ENCODE measurements around the gene CEP78.

DNA sequence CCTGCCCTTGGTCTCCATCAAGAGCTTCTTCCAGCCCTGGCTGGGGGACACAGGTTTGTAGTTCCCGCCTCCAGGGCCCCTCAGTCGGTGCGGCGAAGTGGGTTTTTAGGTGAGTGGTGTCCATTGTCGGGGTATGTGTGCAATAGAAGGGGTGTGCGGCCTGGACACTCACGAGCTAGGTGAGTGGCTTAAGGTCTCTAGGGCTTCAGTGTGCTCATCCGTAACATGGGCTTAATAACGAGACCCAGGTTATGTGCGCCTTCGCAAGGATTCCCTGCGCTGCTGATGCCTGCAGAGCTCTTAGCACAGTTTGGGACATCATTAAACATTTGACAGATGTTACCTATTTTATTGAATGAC lies 656 bp downstream of the CEP78 start:
- TF ChIP-seq, protein P1, sequence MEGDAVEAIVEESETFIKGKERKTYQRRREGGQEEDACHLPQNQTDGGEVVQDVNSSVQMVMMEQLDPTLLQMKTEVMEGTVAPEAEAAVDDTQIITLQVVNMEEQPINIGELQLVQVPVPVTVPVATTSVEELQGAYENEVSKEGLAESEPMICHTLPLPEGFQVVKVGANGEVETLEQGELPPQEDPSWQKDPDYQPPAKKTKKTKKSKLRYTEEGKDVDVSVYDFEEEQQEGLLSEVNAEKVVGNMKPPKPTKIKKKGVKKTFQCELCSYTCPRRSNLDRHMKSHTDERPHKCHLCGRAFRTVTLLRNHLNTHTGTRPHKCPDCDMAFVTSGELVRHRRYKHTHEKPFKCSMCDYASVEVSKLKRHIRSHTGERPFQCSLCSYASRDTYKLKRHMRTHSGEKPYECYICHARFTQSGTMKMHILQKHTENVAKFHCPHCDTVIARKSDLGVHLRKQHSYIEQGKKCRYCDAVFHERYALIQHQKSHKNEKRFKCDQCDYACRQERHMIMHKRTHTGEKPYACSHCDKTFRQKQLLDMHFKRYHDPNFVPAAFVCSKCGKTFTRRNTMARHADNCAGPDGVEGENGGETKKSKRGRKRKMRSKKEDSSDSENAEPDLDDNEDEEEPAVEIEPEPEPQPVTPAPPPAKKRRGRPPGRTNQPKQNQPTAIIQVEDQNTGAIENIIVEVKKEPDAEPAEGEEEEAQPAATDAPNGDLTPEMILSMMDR (IDR thresholded peaks at IDR 0.05 in 8 of 11, conservative IDR thresholded peaks at IDR 0.05 in 3 of 11) = no peak
- TF ChIP-seq POLR2A (IDR thresholded peaks at IDR 0.05) (no peak), POLR2AphosphoS5 (IDR thresholded peaks at IDR 0.05) (no peak)
